C4-2B (cell line): ENCODE measurements around the gene DIPK1A.
"Not testable (repeated sequence)": the region's sequence is repeated elsewhere in the genome, so short reads cannot be mapped to it uniquely, and the experiment has no call there.

Experiments
- H3K27ac ChIP-seq: fragments of 450-650 bp; 2 replicates; pipeline ENCODE4 v1.5.1; 2017
- ZFX ChIP-seq: fragments of 450-650 bp; IDR thresholded peaks from 2 replicates; pipeline ENCODE4 v1.6.1; 2017
- TF ChIP-seq, protein P1 (sequence below): fragments of 450-650 bp; conservative IDR thresholded peaks from 2 replicates; pipeline ENCODE4 v1.5.1; 2017; ENCODE audit warnings: mild to moderate bottlenecking

Gene DIPK1A

DNA sequence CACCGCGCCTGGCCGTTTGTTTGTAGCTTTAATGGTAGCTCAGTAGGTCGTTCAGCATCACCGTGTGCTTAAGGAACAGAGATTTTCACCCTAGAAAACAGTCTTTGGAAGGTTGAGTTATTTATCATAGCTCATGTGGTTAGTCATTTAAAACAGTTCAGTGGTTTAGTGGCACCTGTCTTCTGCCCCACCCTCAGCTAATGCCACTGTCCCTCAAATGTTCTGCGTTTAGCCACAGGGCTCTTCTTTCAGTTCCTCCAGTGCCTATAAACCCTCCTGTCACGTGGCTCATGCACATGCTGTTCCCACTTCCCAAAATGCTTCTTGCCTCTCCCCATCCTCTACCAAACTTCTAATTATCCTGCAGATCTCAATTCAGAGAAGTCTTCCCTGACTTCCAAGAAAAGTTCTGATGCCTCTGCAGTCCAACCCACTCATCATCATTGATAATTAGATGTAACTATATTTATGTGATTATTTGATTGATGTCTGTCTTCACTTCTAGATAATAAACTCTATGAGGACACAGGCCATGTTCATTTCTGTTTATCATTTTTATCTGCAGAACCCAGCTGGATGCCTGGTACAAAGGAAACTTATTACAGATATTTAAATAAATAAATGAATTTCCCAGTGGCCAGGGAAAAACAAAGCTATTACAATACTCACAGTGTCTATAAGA lies 14.4 kb upstream of the DIPK1A start:
- no peak overlapping the region for H3K27ac ChIP-seq
- no peak for TF ChIP-seq ZFX
- TF ChIP-seq, protein P1, sequence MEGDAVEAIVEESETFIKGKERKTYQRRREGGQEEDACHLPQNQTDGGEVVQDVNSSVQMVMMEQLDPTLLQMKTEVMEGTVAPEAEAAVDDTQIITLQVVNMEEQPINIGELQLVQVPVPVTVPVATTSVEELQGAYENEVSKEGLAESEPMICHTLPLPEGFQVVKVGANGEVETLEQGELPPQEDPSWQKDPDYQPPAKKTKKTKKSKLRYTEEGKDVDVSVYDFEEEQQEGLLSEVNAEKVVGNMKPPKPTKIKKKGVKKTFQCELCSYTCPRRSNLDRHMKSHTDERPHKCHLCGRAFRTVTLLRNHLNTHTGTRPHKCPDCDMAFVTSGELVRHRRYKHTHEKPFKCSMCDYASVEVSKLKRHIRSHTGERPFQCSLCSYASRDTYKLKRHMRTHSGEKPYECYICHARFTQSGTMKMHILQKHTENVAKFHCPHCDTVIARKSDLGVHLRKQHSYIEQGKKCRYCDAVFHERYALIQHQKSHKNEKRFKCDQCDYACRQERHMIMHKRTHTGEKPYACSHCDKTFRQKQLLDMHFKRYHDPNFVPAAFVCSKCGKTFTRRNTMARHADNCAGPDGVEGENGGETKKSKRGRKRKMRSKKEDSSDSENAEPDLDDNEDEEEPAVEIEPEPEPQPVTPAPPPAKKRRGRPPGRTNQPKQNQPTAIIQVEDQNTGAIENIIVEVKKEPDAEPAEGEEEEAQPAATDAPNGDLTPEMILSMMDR, result no peak

DNA sequence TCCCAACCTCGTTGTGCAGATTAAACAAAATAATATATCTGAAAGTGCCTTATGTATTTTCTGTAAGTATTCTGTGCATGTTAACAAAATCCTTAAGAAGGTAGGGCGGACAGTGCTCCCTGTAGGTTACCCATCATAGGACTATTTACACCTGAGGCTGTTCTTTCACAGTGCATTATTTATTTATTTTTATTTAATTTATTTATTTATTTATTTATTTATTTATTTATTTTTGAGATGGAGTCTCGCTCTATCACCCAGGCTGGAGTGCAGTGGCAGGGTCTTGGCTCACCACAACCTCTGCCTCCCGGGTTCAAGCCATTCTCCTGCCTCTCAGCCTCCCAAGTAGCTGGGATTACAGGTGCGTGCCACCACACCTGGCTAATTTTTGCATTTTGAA lies 12.8 kb upstream of the DIPK1A start:
- H3K27ac ChIP-seq, result not testable (repeated sequence)

DNA sequence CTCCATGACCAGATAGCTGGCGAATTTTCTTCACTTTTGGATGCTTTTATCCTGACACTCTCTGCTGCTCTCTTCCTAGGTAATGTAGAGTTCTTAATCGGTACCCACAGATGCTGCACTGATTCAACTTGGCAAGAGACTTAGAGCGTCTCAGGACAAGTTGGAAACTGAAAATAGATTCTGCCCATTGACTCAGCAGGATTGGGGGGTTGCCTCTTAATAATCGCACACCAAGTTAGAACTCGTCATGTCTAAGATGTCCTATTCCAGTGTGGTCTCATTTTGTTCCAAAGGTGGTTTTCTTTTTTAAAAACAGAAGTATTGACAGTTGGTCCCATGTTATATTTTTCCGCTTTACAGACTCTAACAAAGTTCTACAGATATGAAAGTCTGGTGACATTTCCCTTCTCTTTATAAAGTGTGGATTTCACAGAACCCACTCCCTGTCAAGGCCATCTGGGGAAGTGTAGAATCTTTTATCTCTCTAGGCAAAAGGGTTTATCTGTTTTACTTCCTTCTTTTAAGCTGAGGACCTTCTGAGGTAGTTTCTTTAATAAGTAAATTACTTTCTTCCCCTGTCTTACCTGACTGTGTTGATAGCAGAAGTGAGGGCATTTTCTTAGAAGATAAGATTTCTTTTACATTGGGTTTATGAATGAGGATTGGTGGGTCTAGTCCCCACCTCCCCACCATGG lies 12.1 kb upstream of the DIPK1A start:
- no peak for TF ChIP-seq ZFX
- TF ChIP-seq, protein P1, result no peak
- H3K27ac ChIP-seq, result no peak overlapping the region

GRCh38 chr1:92972409-92973129 lies 11.3 kb upstream of the DIPK1A start:
- H3K27ac ChIP-seq, result no peak overlapping the region
- TF ChIP-seq, protein P1, result no peak
- no peak for TF ChIP-seq ZFX

- H3K27ac ChIP-seq, result not testable (repeated sequence)
Observed at GRCh38 chr1:92971932-92972331, 10.7 kb upstream of the DIPK1A start.

DNA sequence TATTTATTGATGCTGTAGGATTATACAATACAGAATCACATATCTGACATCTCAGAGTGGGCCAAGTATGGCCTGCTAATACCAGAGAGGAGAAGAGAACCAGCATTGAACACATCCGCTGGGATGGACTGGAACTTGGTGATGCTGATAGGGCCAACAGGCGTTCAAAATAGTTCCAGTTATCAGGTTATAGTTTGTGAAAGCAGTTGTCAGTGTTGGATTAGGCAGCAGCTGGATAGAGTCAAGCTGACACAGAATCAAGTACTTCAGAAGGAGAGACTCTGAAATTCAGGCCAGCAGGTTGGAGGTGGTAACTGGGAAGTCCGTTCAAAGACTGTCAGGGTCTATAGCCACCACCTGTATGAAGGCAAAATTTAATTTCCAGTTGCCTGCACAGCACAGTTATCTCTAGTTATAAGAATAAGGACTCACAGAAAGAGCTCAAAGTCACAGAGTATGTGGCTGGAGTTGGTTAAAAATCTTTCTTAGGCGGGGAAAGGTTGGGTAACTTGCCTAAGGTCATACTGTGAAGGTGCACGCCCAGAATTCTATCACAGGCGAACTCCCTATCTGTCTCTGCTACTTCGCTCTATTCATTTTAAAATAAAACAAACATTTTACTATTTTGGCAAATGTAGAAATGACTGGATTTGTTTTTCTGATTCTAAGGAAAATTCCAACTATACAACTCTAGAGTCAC lies 9.9 kb upstream of the DIPK1A start:
- H3K27ac ChIP-seq, result no peak overlapping the region
- TF ChIP-seq, protein P1, result no peak
- TF ChIP-seq ZFX, result no peak

- TF ChIP-seq, protein P1, result no peak
- no peak for TF ChIP-seq ZFX
- H3K27ac ChIP-seq, result no peak overlapping the region
Observed at GRCh38 chr1:92969517-92969916, 8.3 kb upstream of the DIPK1A start.
